GM18873 (cell line): ENCODE results near the gene TMCO4.
"Not testable (repeated sequence)": the region's sequence is repeated elsewhere in the genome, so short reads cannot be mapped to it uniquely, and the experiment has no call there.

Experiments used
- ATAC-seq: cut with Tn5 transposase; IDR thresholded peaks from one replicate; pipeline ENCODE4 v1.9.1; 2021; ENCODE audit warnings: mild to moderate bottlenecking, moderate library complexity, moderate number of reproducible peaks; ENCODE audit not compliant: unreplicated experiment, low FRiP score

The TMCO4 gene

GRCh38 chr1:19814244-19814661 is 14.5 kb upstream of the TMCO4 start:
- ATAC-seq, result no peak

GRCh38 chr1:19813643-19813960 is 13.9 kb upstream of the TMCO4 start:
- ATAC-seq, result no peak

- no peak for ATAC-seq
Measured at GRCh38 chr1:19812875-19813642, 13.3 kb upstream of the TMCO4 start.

GRCh38 chr1:19811206-19811851 is 11.6 kb upstream of the TMCO4 start:
- ATAC-seq, result no peak

- no peak for ATAC-seq
Measured at GRCh38 chr1:19809044-19809750, 9.5 kb upstream of the TMCO4 start.

GRCh38 chr1:19808351-19808750 is 8.6 kb upstream of the TMCO4 start:
- no peak for ATAC-seq

GRCh38 chr1:19804831-19805251 is 5.1 kb upstream of the TMCO4 start:
- ATAC-seq, result no peak

- ATAC-seq, result no peak
Measured at GRCh38 chr1:19802269-19802668, 2.6 kb upstream of the TMCO4 start.

- no peak for ATAC-seq
Measured at GRCh38 chr1:19800076-19800804, 524 bp upstream of the TMCO4 start.

GRCh38 chr1:19798486-19799229 is 1.1 kb downstream of the TMCO4 start:
- no peak for ATAC-seq

- ATAC-seq, result no peak
Measured at GRCh38 chr1:19797827-19798226, 1.9 kb downstream of the TMCO4 start.

GRCh38 chr1:19794583-19794982 is 5.1 kb downstream of the TMCO4 start:
- ATAC-seq, result no peak

- ATAC-seq, result no peak
Measured at GRCh38 chr1:19793360-19794046, 6.2 kb downstream of the TMCO4 start.

GRCh38 chr1:19792237-19793002 is 7.3 kb downstream of the TMCO4 start:
- no peak for ATAC-seq

GRCh38 chr1:19790061-19790975 is 9.4 kb downstream of the TMCO4 start:
- not testable (repeated sequence) for ATAC-seq

- no peak for ATAC-seq
Measured at GRCh38 chr1:19786988-19787423, 12.7 kb downstream of the TMCO4 start.

GRCh38 chr1:19785660-19786059 is 14.1 kb downstream of the TMCO4 start:
- no peak for ATAC-seq
